A673 (cell line): ENCODE data around the gene PRELP. TPM values are rescaled to one million over a fixed set of nuclear protein-coding genes. Genes with fewer than 3 reads are reported as not detected.
A peak's percentile ranks its signal among the peaks of the same experiment; 100 is the strongest.

ENCODE experiments used
- BruUV-seq: library from RNA; stranded (reverse); fragments of 400-500 nt; replicated peaks from 2 replicates; lab custom pipeline; 2021; lab: Mats Ljungman, UMichigan
- CTCF ChIA-PET: fragments of 300-600 bp; sonication (Branson Sonifier 250); formaldehyde crosslinking; loops from one replicate; lab custom pipeline; 2022; ENCODE audit warnings: antibody characterized with exemption; lab: Charles Lee
- POLR2A ChIA-PET: fragments of 300-600 bp; sonication (Branson Sonifier 250); formaldehyde crosslinking; loops from one replicate; lab custom pipeline; 2022; ENCODE audit warnings: antibody characterized with exemption; ENCODE audit not compliant: low non-redundant PET; lab: Charles Lee
- DNase-seq: peaks from one replicate; pipeline ENCODE4 v3.0.0-alpha.2; 2015; ENCODE audit warnings: low spot score
- H3K27ac ChIP-seq: fragments of 200-600 bp; sonication (generic); 2 replicates; pipeline ENCODE4 v1.5.1; 2016; ENCODE audit warnings: mixed run types, low read depth, mild to moderate bottlenecking, mixed read lengths, antibody characterized with exemption, low read length; ENCODE audit not compliant: poor library complexity, severe bottlenecking
- H3K27me3 ChIP-seq: fragments of 200-600 bp; sonication (generic); replicated peaks from 2 replicates; pipeline ENCODE4 v1.6.1; 2017; ENCODE audit warnings: mixed run types, low read depth, mild to moderate bottlenecking, mixed read lengths, antibody characterized with exemption, low read length; ENCODE audit not compliant: insufficient read depth, poor library complexity
- H3K36me3 ChIP-seq: fragments of 200-600 bp; sonication (generic); 2 replicates; pipeline ENCODE4 v1.6.1; 2016; ENCODE audit warnings: mixed run types, mild to moderate bottlenecking, mixed read lengths, antibody characterized with exemption, low read length; ENCODE audit not compliant: insufficient read depth, poor library complexity, severe bottlenecking
- H3K4me1 ChIP-seq: fragments of 200-600 bp; sonication (generic); 2 replicates; pipeline ENCODE4 v1.6.1; 2017; ENCODE audit warnings: mixed run types, mild to moderate bottlenecking, mixed read lengths, antibody characterized with exemption, low read length; ENCODE audit not compliant: insufficient read depth, poor library complexity, severe bottlenecking
- H3K4me3 ChIP-seq: fragments of 200-600 bp; sonication (generic); 2 replicates; pipeline ENCODE4 v1.5.1; 2016; ENCODE audit warnings: low read depth, mixed run types, mild to moderate bottlenecking, mixed read lengths, low read length; ENCODE audit not compliant: poor library complexity, severe bottlenecking
- H3K9me3 ChIP-seq: fragments of 200-600 bp; sonication (generic); 2 replicates; pipeline ENCODE4 v1.6.1; 2016; ENCODE audit warnings: mixed run types, low read depth, mild to moderate bottlenecking, mixed read lengths, antibody characterized with exemption, low read length; ENCODE audit not compliant: poor library complexity, severe bottlenecking
- CTCF ChIP-seq: fragments of 300-800, 200-600 bp; sonication (generic); conservative IDR thresholded peaks from 2 replicates; pipeline ENCODE4 v1.5.1; 2017; ENCODE audit warnings: low read depth, mild to moderate bottlenecking, antibody characterized with exemption, low read length, moderate library complexity, mixed read lengths
- EZH2 ChIP-seq: fragments of 200-600 bp; sonication (generic); IDR thresholded peaks from 2 replicates; pipeline ENCODE4 v1.6.1; 2017; ENCODE audit warnings: borderline replicate concordance, low read depth, mild to moderate bottlenecking, mixed read lengths, antibody characterized with exemption, low read length; ENCODE audit not compliant: poor library complexity, severe bottlenecking
- intact Hi-C: fragments of 100-400 bp; cut with micrococcal nuclease; formaldehyde crosslinking; loops from one replicate; pipeline ENCODE4 v1.10.0; 2022; ENCODE audit not compliant: unreplicated experiment
- total RNA-seq: library from RNA; stranded (reverse); gene quantifications from 2 replicates; pipeline ENCODE4 v1.2.3, GENCODE V29; 2021

PRELP gene
- total RNA-seq, 1 experiment from 2014 or later = not detected

GRCh38 chr1:203500279-203500678 lies 24.7 kb downstream of the PRELP start:
- no peak for TF ChIP-seq CTCF
- no peak for TF ChIP-seq EZH2
- POLR2A ChIA-PET = no interaction called here
- Histone ChIP-seq H3K27ac (no peak overlapping the region), H3K27me3 (no peaks in the 10 kb centered on the region), H3K4me3 (no peak overlapping the region), H3K36me3 (no peaks in the 10 kb centered on the region), H3K9me3 (no peaks in the 10 kb centered on the region), H3K4me1 (no peaks in the 10 kb centered on the region)
- no peak for DNase-seq
- no TSS peak for BruUV-seq
- intact Hi-C loops = loop anchor here (10.0 kb wide), 1 partner anchor 125 kb away; the partner anchor contains the start of gene ATP2B4
- CTCF ChIA-PET = no interaction called here

GRCh38 chr1:203503836-203504235 lies 28.2 kb downstream of the PRELP start:
- H3K27me3 ChIP-seq = no peaks in the 10 kb centered on the region
- POLR2A ChIA-PET = no interaction called here
- no TSS peak for BruUV-seq
- no peak overlapping the region for H3K27ac ChIP-seq
- CTCF ChIA-PET = interaction anchor here (0.9 to 3.6 kb wide), 3 partner anchors 194 to 464 kb away, joined by 3 to 26 read pairs (median 5); no protein-coding TSS in a partner anchor
- TF ChIP-seq EZH2 (no peak), CTCF (no peak)
- no peaks in the 10 kb centered on the region for H3K36me3 ChIP-seq
- no peak for DNase-seq
- H3K4me3 ChIP-seq = no peak overlapping the region
- no peaks in the 10 kb centered on the region for H3K4me1 ChIP-seq
- intact Hi-C loops = loop anchor here (1.0 to 10.0 kb wide), 2 partner anchors 121 to 198 kb away; partner anchors contain the start of gene ATP2B4
- H3K9me3 ChIP-seq = no peaks in the 10 kb centered on the region

GRCh38 chr1:203504400-203505250 lies 29.0 kb downstream of the PRELP start:
- no peaks in the 10 kb centered on the region for H3K27me3 ChIP-seq
- no peak overlapping the region for H3K4me3 ChIP-seq
- intact Hi-C loops = loop anchor here (1.0 to 10.0 kb wide), 2 partner anchors 120 to 198 kb away; partner anchors contain the start of gene ATP2B4
- TF ChIP-seq EZH2 (no peak), CTCF (peak; percentile 92)
- no peaks in the 10 kb centered on the region for H3K36me3 ChIP-seq
- no TSS peak for BruUV-seq
- POLR2A ChIA-PET = no interaction called here
- CTCF ChIA-PET = interaction anchor here (0.9 to 3.6 kb wide), 4 partner anchors 164 to 465 kb away, joined by 3 to 26 read pairs (median 4); no protein-coding TSS in a partner anchor
- H3K4me1 ChIP-seq = no peaks in the 10 kb centered on the region
- peak; percentile 83 for DNase-seq
- H3K9me3 ChIP-seq = no peaks in the 10 kb centered on the region
- no peak overlapping the region for H3K27ac ChIP-seq
